Activated CD8-positive, alpha-beta memory T cell treated with anti-CD3 and anti-CD28 coated beads for 4 hours (primary cell): Measurements from ENCODE around the gene CASKIN1.
A peak's percentile ranks its signal among the peaks of the same experiment; 100 is the strongest.

ENCODE experiments used
- DNase-seq, 2 donors: peaks; one replicate each; pipeline ENCODE4 v3.0.0-alpha.2; 2020; ENCODE audit warnings: low read depth in 2 of 2

The CASKIN1 gene

GRCh38 chr16:2158262-2158638, 38.2 kb downstream of the CASKIN1 start:
- no peak for DNase-seq

DNA sequence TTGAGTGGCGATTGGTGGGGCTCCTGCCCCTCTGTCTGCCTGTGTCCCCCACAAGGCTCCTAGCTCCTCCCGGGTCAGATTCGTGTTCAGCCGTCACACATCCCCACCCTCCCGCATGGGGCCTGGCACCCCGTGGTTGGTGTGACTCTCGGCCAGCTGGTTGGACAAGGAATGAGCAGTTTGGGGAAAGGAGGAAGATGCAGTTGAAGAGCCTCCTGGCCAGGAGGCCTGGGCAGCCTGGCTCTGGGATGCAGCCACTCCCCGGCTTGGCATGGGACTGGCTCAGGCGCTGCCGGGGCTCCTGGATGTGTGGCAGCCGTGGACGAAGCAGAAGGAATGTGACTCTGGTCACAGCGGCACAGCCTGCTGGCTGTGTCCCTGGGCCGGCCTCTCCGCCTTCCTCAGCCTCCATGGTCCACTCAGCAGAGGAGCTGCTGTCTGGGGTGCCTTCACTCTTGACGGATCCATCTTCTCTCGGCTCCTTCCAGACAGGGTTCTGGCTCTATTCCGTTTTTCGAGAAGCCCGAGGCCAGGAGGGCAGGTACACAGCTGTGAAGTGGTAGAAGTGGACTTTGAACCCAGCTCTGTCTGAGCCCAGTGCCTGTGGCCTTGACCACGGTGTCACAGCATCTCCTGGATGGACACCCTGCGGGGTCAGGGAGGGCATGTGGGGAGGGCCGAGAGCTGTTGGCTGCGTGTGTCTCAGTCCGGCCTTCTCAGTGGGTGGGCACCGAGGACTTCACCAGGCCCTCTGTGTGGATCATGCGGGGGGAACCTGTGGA, 38.7 kb downstream of the CASKIN1 start:
- no peak for DNase-seq

GRCh38 chr16:2156849-2157224, 39.6 kb downstream of the CASKIN1 start:
- DNase-seq, result no peak

DNA sequence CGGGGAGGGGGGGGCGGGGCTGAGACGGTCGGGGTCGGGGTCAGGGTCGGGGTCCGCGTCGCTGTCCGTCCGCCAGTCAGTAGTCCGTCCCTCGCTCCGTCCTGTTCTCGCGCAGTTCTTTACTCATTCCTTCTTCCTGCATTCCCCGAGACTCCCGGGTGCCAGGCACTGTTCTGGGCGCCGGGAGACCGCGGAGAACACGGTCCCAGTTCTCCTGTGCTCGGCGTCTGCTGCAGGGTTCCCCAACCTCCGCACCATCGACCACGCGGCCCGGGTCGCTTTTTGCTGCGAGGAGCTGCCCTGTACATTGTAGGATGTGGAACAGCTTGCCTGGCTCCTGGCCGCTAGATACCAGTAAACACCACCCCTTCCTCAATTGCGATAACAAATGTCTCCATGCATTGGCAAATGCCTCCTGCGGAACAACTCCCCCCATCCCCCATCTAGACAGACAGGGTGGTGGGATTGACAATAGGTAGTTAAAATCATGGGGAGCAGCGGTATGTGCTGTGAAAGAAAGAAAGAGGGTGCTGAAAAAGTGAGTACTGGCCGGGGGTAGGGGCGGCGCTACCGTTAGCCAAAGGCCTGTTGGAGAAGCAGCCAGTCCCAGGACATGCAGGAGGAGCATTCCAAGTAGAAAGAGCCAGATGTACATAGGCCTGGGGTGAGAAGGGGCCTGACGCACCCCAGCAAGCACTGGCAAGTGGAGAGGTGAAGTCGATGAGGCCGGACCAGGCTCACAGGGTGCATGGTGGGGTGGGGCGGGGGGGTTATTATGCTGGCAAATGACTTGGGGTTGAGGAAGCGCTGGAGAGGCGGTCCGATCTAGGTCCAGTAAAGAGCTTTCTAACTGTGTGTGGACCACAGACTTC, 40.2 kb downstream of the CASKIN1 start:
- DNase-seq, result no peak

GRCh38 chr16:2155091-2155950, 41.1 kb downstream of the CASKIN1 start, which contains the start of gene TRAF7:
TRAF7 (plus strand) TSS chr16:2155782; CDS start chr16:2163921, 8,139 bp downstream.
- DNase-seq, result peak; percentile 94 to 97

DNA sequence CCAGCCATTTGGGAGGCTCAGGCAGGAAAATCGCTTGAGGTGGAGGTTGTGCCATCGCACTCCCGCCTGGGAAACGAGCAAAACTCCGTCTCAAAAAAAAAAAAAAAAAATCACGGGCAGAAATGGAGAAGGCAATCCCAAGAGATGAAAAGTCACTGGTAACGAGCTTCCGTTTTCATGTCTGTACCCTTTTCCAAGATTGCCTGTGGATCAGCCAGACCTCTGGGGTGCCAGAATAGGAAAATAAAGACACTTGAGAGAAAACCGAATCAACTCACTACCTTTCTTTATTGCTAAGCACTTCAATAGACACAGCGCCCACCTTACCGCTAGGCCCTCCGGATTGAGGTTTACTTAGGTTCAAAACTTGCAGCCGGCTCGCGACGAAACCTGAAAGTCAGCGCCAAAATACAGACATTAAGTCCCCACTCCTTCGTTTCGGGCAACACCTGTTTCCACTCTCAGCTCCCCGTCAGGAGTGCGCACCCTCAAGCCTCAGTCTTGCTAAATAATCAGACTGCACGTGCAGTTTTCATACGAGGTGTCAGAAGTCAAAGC, 41.8 kb downstream of the CASKIN1 start:
- no peak for DNase-seq

- no peak for DNase-seq
Observed at GRCh38 chr16:2152695-2153506, 43.5 kb downstream of the CASKIN1 start.

GRCh38 chr16:2151188-2152091, 45.0 kb downstream of the CASKIN1 start:
- no peak for DNase-seq

- DNase-seq, result no peak
Observed at GRCh38 chr16:2150418-2151187, 45.8 kb downstream of the CASKIN1 start.

- DNase-seq, result no peak
Observed at GRCh38 chr16:2149630-2150417, 46.6 kb downstream of the CASKIN1 start.

DNA sequence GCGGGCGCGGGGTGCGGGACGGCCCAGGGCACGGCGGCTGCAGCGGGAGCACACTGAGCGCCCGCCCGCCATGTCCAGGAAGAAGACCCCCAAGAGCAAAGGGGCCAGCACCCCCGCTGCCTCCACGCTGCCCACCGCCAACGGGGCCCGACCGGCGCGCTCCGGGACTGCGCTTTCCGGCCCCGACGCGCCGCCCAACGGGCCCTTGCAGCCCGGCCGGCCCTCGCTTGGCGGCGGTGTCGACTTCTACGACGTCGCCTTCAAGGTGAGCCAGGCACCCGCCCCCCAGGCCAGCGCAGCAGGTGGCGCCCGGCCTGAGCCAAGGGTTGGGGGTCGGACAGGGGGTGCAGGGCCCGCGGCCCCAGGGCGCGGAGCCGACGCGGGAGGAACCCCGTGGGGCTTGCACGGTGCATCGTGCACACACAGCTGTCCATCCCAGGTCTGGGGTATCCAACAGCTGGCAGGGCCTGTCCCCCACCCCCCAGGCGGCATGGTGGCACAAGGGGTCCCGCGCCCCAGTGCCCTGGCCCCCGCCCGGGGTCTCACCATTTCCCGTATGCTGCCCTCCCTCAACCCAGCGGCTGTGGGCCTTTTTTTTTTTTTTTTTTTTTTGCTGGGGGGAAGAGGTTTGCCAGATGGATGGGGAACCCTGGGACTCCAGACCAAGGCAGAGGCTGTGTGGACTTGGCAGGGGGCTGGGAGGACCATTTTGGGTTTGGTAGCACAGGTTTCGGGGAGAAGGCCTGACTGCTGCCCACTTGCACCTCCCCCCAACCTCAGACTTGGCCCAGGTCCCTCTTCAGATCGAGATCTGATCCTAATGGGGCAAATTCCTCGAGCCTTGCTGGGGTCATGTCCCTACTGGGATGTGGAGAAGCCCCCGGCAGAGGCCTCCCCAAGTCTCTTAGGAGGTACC, 47.4 kb downstream of the CASKIN1 start:
- no peak for DNase-seq

- DNase-seq, result no peak
Observed at GRCh38 chr16:2147981-2148671, 48.3 kb downstream of the CASKIN1 start, which contains the start of gene RAB26. RAB26 (plus strand) TSS chr16:2148625; CDS start chr16:2148784, 159 bp downstream.

DNA sequence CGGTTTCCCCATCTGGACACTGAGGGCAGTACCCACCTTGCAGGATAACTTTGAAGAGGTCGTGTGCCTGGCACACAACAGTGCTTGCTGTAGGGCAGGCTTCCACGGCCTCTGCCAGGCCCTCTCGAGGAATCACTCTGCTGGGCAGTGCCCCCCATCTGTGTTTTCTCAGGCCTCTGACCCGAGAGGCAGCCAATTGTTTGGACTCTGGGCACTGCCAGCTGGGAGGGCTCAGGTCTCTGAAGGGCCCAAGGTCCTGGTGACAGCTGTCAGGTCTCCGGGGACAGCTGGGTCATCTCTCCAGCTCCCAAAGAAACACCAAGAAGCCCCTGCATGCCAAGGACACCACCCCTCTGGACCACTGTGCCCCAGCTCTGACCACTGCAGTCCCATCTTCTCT, 49.0 kb downstream of the CASKIN1 start:
- DNase-seq, result no peak

DNA sequence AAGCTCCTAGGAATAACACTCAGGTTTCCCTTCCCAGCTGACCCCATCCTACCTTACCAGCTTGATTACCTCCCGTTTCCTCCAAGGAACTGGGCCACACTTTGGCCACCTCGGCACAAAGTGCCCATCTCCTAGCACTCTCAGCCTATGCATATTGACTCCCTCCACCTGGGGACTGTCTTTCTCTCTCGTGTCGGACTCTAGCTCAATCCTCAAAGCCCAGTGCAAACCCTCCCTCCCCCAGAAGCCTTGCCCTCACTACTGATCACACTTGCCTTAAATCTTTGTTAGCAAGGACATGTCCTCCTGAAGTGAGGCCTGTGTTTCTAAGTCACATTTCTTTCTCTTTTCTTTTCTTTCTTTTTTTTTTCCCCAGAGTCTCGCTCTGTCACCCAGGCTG, 50.6 kb downstream of the CASKIN1 start:
- no peak for DNase-seq

DNA sequence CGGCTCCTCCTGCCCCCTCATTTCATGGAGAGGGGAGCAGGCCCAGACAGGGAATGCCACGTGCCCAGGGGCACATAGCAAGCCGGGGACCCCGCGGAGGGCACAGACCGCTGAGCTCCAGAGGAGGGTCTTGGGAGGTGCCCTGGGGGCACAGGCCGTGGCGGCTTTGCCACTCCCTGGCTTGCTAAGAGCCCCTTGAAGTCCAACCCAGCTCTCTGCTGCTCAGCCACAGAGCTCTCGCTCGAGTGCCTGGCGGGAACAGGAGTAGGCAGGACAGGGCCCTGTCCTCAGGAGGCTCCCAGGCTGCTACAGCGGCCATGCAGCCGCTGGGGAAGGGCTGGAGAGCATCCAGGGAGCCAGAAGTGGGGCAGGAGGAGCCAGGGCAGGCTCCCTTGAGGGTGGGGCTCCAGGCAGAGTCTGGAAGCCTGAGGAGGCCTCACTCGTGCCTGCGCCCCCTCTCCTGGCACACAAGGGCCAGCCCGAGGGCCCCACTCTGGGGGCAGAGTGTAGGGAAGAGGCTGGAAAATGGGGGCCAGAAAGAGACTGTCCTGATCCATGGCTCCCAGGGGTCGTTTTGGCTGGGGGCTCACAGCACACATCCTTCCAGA, 52.4 kb downstream of the CASKIN1 start:
- DNase-seq, result no peak
